Stimulated activated CD8-positive, alpha-beta memory T cell treated with anti-CD3 and anti-CD28 coated beads, Interleukin-4, amount 100 ng/mL, for 1 hour (primary cell): ENCODE data around the gene ERICH4.

Experiments
- DNase-seq, 2 donors: peaks; one replicate each; pipeline ENCODE4 v3.0.0-alpha.2; 2020; ENCODE audit warnings: low read depth in 2 of 2, low spot score in 1 of 2

Gene ERICH4

GRCh38 chr19:41413947-41414346, 29.0 kb upstream of the ERICH4 start:
- DNase-seq, result no peak

- no peak for DNase-seq
Measured at GRCh38 chr19:41414461-41414860, 28.5 kb upstream of the ERICH4 start.

GRCh38 chr19:41415154-41415571, 27.8 kb upstream of the ERICH4 start:
- DNase-seq, result no peak

- no peak for DNase-seq
Measured at GRCh38 chr19:41416194-41416674, 26.7 kb upstream of the ERICH4 start.

GRCh38 chr19:41420101-41420880, 22.7 kb upstream of the ERICH4 start:
- no peak for DNase-seq

GRCh38 chr19:41421314-41421713, 21.6 kb upstream of the ERICH4 start:
- no peak for DNase-seq

- no peak for DNase-seq
Measured at GRCh38 chr19:41421973-41422372, 21.0 kb upstream of the ERICH4 start.

- DNase-seq, result no peak
Measured at GRCh38 chr19:41422456-41422855, 20.5 kb upstream of the ERICH4 start.

- no peak for DNase-seq
Measured at GRCh38 chr19:41422955-41423354, 20.0 kb upstream of the ERICH4 start.

- DNase-seq, result no peak
Measured at GRCh38 chr19:41424335-41425173, 18.4 kb upstream of the ERICH4 start.

- DNase-seq, result no peak
Measured at GRCh38 chr19:41425174-41426115, 17.5 kb upstream of the ERICH4 start.

GRCh38 chr19:41426116-41426841, 16.7 kb upstream of the ERICH4 start:
- DNase-seq, result no peak

- no peak for DNase-seq
Measured at GRCh38 chr19:41426952-41427646, 15.9 kb upstream of the ERICH4 start, which contains the start of gene B3GNT8. TSS of gene B3GNT8 (minus strand) at chr19:41427374. CDS start at chr19:41426778, 596 bp downstream.

- DNase-seq, result peak in 1 of 2 donors; percentile 18
Measured at GRCh38 chr19:41427647-41428480, 15.1 kb upstream of the ERICH4 start.

GRCh38 chr19:41428481-41428859, 14.5 kb upstream of the ERICH4 start:
- no peak for DNase-seq

- DNase-seq, result no peak
Measured at GRCh38 chr19:41430922-41431321, 12.0 kb upstream of the ERICH4 start.

- no peak for DNase-seq
Measured at GRCh38 chr19:41431426-41432386, 11.2 kb upstream of the ERICH4 start.

GRCh38 chr19:41433171-41433570, 9.8 kb upstream of the ERICH4 start:
- DNase-seq, result no peak
